GM12873 (cell line): ENCODE data around the gene MEGF11.

Source experiments
- CTCF ChIP-seq: IDR thresholded peaks from 2 replicates; pipeline ENCODE4 v1.5.1; 2012; ENCODE audit warnings: low read depth, mild to moderate bottlenecking, moderate library complexity, low read length, control low read depth; ENCODE audit not compliant: insufficient read depth; ENCODE audit errors: missing control alignments

The MEGF11 gene

GRCh38 chr15:66198757-66199156, 54.8 kb downstream of the MEGF11 start:
- TF ChIP-seq CTCF = no peak

GRCh38 chr15:66196602-66197001, 56.9 kb downstream of the MEGF11 start:
- TF ChIP-seq CTCF = no peak

- TF ChIP-seq CTCF = no peak
Measured at GRCh38 chr15:66195621-66196230, 57.8 kb downstream of the MEGF11 start.

GRCh38 chr15:66193066-66193465, 60.5 kb downstream of the MEGF11 start:
- no peak for TF ChIP-seq CTCF

GRCh38 chr15:66190746-66191145, 62.8 kb downstream of the MEGF11 start:
- TF ChIP-seq CTCF = no peak

- TF ChIP-seq CTCF = no peak
Measured at GRCh38 chr15:66189291-66189690, 64.3 kb downstream of the MEGF11 start.

- TF ChIP-seq CTCF = no peak
Measured at GRCh38 chr15:66188464-66188863, 65.1 kb downstream of the MEGF11 start.
